AG10803 (cell line): ENCODE data around the gene INPP5B.

Experiments
- DNase-seq: peaks from one replicate; pipeline ENCODE4 v3.0.0; 2010; ENCODE audit warnings: low read depth
- H3K4me3 ChIP-seq: 2 replicates; pipeline ENCODE4 v1.5.1; 2011; ENCODE audit warnings: mild to moderate bottlenecking, low read length, control low read depth
- TF ChIP-seq, protein P1 (sequence below): conservative IDR thresholded peaks from 2 replicates; pipeline ENCODE4 v1.5.1; 2011; ENCODE audit warnings: mild to moderate bottlenecking, low read length, control low read depth, inconsistent platforms

The INPP5B gene

DNA sequence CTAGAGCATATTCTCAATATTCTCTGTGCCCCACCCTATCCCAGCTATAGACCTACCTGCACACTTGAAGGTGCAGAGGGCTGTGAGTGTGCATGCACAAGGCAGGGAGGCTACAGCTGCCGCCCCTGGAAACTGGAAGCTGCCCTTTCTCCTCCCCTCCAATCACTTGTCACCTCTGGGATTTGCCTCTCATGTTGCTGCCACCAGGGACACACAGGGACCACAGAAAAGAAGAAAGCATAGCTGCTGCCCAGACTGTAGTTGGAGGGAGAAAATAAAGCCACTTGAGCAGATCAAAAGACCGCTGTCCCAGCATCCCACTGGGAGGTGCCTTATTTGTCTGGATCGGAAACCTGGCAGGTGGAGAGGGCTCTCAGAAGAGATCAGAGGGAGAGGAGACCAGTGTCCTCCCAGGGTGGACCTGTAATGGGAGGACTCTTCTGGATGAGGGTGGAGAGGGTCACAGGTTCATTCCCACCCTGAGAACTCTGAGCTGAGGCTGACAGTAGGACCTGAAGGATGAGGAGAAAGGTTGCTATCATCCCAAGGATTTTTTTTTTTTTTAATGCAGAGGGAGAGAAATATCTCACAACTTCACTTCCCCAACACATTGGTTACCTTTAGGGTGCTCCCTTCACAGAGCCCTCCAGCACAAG, 7.6 kb upstream of the INPP5B start:
- DNase-seq, result no peak
- TF ChIP-seq, protein P1, sequence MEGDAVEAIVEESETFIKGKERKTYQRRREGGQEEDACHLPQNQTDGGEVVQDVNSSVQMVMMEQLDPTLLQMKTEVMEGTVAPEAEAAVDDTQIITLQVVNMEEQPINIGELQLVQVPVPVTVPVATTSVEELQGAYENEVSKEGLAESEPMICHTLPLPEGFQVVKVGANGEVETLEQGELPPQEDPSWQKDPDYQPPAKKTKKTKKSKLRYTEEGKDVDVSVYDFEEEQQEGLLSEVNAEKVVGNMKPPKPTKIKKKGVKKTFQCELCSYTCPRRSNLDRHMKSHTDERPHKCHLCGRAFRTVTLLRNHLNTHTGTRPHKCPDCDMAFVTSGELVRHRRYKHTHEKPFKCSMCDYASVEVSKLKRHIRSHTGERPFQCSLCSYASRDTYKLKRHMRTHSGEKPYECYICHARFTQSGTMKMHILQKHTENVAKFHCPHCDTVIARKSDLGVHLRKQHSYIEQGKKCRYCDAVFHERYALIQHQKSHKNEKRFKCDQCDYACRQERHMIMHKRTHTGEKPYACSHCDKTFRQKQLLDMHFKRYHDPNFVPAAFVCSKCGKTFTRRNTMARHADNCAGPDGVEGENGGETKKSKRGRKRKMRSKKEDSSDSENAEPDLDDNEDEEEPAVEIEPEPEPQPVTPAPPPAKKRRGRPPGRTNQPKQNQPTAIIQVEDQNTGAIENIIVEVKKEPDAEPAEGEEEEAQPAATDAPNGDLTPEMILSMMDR, result no peak
- H3K4me3 ChIP-seq, result no peak overlapping the region

DNA sequence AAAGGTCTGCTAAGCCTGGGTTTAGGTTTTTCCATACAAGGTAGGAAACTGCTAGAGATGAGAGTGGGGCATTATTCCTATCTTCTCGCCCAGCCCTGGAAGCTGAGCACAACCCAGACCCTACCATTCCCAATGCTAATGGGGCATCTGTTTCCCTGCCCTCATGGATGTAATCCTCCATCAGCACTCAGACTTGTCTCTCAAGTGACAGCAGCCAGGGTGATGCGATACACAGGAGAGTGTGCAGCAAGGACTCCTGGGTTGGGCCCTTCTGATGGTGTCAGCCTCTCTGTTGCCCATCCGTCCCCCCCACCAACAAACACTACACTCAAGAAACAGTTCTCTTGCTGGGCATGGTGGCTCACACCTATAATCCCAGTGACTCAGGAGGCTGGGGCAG, 5.9 kb upstream of the INPP5B start:
- no peak for DNase-seq
- TF ChIP-seq, protein P1, result no peak

DNA sequence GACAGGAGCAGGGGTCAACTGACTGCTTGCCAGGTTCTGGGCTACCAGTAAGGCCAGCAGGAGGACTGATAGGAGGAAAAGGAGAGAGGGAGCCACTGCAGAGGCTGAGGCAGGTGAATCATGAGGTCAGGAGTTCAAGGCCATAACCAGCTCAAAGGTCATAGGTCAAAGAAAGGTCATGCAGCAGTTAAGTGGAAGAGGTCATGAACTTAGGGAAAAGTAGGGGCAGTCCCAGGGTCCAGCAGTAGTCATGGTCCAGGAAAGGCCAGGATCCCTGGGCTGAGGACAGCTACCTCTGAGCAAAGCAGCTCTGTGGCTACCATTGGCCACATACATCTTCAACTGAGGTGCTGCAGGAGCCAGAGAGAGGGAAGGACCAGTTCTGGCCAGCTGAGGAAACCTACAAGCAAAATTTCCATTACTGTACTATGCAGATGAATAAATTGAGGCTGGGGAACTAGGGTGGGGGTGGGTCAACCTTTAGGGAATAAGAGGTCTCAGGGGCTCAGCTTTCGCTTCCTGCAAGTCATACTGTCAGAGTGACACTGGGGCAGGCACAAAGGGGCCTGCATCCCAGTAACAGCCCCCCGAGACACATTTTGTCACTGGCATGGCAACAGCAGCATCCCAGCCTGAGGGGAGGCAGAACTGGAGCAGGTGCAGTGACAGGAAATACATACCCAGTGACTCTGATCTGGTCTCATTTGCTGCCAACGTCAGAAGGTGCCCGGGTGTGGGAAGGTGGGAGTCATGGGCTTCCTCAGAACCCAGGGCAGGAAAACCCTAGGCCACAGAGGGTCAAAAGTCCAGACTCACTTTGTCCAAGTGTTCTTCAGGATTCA, 5.2 kb upstream of the INPP5B start:
- TF ChIP-seq, protein P1, result no peak

More for the DNA sequence above, 5.9 kb upstream of the INPP5B start:
- no peak overlapping the region for H3K4me3 ChIP-seq

DNA sequence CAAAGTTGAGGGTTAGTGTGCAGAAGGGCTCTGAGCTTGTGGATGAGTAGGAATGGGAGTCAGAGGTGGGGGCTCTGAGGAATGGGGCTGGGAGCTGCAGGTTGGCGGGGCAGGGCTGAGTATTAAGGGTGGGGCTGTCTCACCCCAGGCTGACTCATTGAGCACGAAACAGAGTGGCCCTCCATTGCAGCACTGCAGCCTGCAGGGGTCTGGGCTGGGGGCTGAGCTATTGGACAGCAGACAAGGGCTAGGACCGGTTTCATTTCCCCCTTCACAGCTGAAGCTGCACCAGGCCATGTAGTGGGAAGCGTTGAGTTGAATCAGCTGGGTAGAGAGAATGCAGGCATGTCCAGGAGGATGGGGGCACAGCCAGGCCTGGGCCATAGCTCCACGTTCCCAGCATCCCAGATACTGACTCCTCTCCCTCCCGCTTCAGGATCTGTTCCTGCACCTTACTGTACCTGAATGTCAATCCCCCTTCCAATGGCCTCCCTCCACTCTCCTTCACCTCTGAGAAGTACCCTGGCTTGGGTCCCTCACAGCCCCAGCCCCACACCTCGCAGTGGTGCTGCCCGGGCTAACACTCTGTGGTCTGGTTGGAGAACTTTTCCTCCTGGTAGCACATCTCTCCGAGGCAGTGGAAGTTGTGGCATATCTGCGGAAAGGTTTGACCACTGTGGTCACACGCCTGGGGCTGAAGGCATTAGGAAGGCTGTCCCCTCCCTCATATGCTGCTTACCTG, 4.4 kb upstream of the INPP5B start:
- DNase-seq, result no peak
- TF ChIP-seq, protein P1, result no peak
- no peak overlapping the region for H3K4me3 ChIP-seq

More for the DNA sequence above, 5.2 kb upstream of the INPP5B start:
- no peak overlapping the region for H3K4me3 ChIP-seq
- DNase-seq, result no peak

DNA sequence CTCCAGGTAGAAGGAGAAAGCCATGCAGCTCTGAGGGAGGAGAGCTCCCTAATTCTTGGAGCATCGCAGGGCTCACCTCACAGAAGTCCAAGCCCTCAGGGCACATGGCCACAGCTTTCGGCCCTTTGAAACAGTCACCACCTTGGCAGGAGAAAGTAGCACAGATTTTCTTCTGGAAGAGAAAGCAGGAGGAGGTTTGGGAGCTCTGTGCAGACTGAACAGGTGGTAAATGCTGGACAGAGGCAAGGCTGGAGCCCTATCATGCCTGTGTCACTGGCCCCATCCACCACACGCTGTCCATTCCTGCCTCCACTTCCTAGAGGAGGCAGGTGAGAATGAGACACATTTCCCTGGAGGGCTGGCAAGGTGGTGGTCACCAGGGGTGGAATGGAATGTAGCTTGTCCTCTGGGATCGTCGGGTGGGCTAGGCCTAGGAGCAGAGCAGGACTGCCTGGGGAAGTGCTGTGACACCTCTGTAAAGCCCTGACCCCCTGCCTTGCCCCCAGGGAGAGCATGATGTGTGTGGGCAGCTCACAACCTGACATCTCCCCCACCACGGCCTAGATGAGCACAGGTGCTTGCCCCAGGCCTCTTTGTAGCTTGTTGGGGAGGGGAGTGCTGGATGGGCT, 2.8 kb upstream of the INPP5B start:
- no peak overlapping the region for H3K4me3 ChIP-seq
- DNase-seq, result no peak
- TF ChIP-seq, protein P1, result no peak

DNA sequence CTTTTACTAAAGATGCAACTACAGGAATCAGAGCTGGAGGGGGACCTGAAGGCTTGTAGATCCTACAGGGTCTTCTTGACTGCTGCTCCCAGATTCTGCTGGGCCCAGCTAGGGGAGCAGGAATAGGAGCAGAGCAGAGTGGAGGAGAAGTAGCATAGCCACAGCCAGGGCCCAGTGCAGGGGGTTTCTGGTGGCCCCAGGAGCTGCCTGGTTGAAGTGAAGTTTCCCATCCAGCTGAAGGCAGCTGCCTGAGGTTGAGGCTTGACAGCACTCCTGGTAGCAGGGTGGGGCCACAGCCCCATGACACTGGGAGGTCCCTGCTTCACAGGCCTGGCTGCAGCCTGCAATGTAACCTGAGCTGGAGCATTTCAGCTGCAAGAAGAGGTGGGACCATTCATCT, 2.0 kb upstream of the INPP5B start:
- no peak for DNase-seq
- no peak overlapping the region for H3K4me3 ChIP-seq
- TF ChIP-seq, protein P1, result no peak
